ENCODE measurements around the gene TMEM132E. TPM values are rescaled to one million over a fixed set of nuclear protein-coding genes. Genes with fewer than 3 reads are reported as not detected.

TMEM132E gene
- total RNA-seq, 2 donors from 2014 or later = not detected

DNA sequence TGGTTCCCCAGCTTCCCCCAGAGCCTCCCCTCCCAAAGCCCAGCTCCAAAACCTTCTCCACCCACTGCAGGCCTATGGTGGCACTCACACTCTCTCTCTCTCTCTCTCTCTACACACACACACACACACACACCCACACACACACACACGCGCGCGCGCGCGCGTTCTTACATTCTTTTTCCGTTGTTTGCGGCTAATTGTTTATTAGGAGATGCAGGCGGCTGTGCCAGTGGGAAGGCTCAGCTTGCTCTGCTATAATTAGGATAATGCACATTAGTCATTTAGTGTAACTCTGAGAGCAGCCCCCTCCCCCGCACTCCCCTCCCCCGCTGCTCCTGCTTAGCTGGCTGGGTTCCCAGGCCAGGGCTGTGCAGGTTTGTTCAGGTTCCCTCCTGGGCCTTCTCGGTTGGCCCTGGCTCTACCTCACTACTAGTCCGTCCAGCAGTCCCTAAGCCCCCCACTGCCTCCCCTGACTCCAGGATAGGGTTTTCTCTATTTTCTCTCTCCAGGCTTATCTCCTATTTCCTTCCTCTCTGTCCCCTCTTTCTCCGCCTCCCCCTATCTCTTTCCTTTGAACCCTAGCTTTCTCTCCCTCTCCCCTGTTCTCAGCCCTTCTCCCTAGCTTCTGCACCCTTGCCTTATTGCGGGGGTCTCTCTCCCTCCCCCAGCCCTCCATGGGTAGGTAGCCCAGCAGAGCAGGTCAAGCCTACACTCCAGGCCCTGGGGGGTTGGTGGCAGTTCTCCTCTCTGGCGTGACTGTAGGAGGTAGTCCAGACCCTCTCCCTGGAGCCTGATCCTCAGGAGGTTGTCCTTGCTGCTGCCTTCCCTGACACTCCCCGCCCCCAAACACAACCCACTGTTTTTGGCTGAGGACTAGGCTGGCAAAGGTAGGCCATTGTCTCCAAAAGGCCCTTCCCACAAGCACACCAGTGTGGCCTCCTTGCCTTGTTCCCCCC is 34.0 kb downstream of the TMEM132E start:
- H3K36me3 Mint-ChIP-seq = no peaks in the 10 kb centered on the region
- DNase-seq (ENCODE audit: low spot score in 2 of 2) (no peak), ATAC-seq (no peak)
- H3K27ac Mint-ChIP-seq = no peak overlapping the region
- H3K9me3 Mint-ChIP-seq = no peaks in the 10 kb centered on the region

GRCh38 chr17:34614698-34615097 is 35.3 kb downstream of the TMEM132E start:
- Mint-ChIP-seq H3K27ac (no peak overlapping the region), H3K9me3 (no peaks in the 10 kb centered on the region), H3K36me3 (no peaks in the 10 kb centered on the region)
- DNase-seq (ENCODE audit: low spot score in 2 of 2) (no peak), ATAC-seq (no peak)

DNA sequence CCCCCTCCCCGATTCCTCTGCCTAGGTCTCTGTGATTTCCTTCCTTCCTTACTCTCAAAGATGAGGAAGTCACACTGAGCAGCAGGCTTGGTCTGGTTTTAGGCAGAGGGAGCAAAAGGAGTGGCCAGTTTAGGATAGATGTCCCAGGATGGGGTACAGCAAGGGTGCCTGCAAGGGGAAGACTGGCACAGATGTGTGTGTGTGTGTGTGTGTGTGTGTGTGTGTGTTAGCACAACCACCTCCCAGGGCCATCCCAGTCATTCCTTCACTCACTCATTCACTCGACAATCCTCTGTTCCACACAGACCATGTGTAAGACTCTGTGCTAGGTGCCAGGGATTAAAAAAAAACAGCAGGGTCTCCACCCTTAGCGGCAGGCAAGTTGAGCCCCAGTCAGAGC is 35.9 kb downstream of the TMEM132E start:
- H3K9me3 Mint-ChIP-seq = no peaks in the 10 kb centered on the region
- DNase-seq (ENCODE audit: low spot score in 2 of 2) (no peak), ATAC-seq (no peak)
- no peaks in the 10 kb centered on the region for H3K36me3 Mint-ChIP-seq
- H3K27ac Mint-ChIP-seq = no peak overlapping the region

DNA sequence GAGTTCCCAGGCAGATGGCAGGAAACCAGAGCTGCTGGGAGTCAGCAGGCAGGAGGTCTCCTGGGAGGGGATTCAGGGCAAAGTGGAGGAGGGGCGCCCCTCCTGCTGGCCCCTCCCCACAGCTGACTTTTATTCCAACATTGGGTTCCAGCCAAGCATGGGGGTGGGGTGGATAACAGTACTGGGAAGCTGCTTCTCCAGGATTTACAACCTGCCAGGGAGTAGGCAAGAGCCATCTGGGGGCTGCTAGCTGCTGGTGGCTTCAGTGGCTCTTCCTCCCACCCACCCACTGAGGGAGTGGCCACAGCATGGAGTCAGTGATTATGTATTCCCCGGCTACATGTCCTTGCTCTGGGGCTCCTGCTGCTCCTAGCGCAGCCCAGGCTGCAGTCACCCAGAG is 36.8 kb downstream of the TMEM132E start:
- Mint-ChIP-seq H3K27ac (no peak overlapping the region), H3K9me3 (no peaks in the 10 kb centered on the region), H3K36me3 (no peaks in the 10 kb centered on the region)
- ATAC-seq (no peak), DNase-seq (ENCODE audit: low spot score in 2 of 2) (no peak)

- ATAC-seq = no peak
- Mint-ChIP-seq H3K27ac (no peak overlapping the region), H3K9me3 (no peaks in the 10 kb centered on the region), H3K36me3 (no peaks in the 10 kb centered on the region)
- no peak for DNase-seq (ENCODE audit: low spot score in 2 of 2)
Observed at GRCh38 chr17:34617398-34617797, 38.0 kb downstream of the TMEM132E start.

DNA sequence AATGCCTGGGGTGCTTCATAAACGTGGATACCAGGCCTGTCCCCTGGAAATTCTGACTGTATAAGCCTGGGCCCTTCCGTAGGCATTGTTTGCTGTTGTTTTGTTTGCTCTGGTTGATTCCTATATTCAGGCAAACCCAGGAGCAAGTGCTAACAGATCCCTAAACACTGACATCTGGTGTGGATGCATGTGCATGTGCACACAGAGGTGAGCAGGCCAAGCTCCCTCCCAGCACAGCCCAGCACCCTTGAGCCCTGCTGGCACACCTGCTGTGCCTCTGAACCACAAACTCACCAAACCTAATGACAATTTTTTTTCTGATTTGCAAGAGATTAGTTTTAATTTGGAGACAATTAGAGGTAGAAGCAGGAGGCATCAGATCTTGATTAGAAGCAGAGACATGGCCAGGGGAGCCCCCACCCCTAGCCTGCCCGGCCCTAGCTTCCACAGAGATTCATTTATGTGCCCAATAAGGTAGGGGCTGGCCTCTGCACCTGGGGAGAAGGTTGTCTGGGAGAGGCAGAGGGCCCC is 40.4 kb downstream of the TMEM132E start:
- Mint-ChIP-seq H3K27ac (no peak overlapping the region), H3K9me3 (no peaks in the 10 kb centered on the region), H3K36me3 (no peaks in the 10 kb centered on the region)
- DNase-seq (ENCODE audit: low spot score in 2 of 2) = no peak
- no peak for ATAC-seq

- no peak for ATAC-seq
- H3K27ac Mint-ChIP-seq = no peak overlapping the region
- H3K9me3 Mint-ChIP-seq = no peaks in the 10 kb centered on the region
- no peak for DNase-seq (ENCODE audit: low spot score in 2 of 2)
- H3K36me3 Mint-ChIP-seq = no peaks in the 10 kb centered on the region
Observed at GRCh38 chr17:34620458-34620857, 41.1 kb downstream of the TMEM132E start.

- Mint-ChIP-seq H3K27ac (no peak overlapping the region), H3K9me3 (no peaks in the 10 kb centered on the region), H3K36me3 (no peaks in the 10 kb centered on the region)
- DNase-seq (ENCODE audit: low spot score in 2 of 2) (no peak), ATAC-seq (no peak)
Observed at GRCh38 chr17:34622862-34623623, 43.7 kb downstream of the TMEM132E start.

- Mint-ChIP-seq H3K9me3 (no peaks in the 10 kb centered on the region), H3K36me3 (no peaks in the 10 kb centered on the region), H3K27ac (peak overlapping the region in 1 of 2 donors; percentile 9)
- no peak for ATAC-seq
- DNase-seq (ENCODE audit: low spot score in 2 of 2) = no peak
Observed at GRCh38 chr17:34623856-34624766, 44.7 kb downstream of the TMEM132E start.

- ATAC-seq = no peak
- H3K27ac Mint-ChIP-seq = no peak overlapping the region
Observed at GRCh38 chr17:34624767-34625383, 45.5 kb downstream of the TMEM132E start.

GRCh38 chr17:34626121-34626681 is 46.8 kb downstream of the TMEM132E start:
- DNase-seq (ENCODE audit: low spot score in 2 of 2) (no peak), ATAC-seq (peak in 1 of 2 donors; percentile 37)
- Mint-ChIP-seq H3K36me3 (no peaks in the 10 kb centered on the region), H3K27ac (no peak overlapping the region), H3K9me3 (no peaks in the 10 kb centered on the region)

More at GRCh38 chr17:34624767-34625383, 45.5 kb downstream of the TMEM132E start:
- no peak for DNase-seq (ENCODE audit: low spot score in 2 of 2)
- no peaks in the 10 kb centered on the region for H3K36me3 Mint-ChIP-seq
- H3K9me3 Mint-ChIP-seq = no peaks in the 10 kb centered on the region

DNA sequence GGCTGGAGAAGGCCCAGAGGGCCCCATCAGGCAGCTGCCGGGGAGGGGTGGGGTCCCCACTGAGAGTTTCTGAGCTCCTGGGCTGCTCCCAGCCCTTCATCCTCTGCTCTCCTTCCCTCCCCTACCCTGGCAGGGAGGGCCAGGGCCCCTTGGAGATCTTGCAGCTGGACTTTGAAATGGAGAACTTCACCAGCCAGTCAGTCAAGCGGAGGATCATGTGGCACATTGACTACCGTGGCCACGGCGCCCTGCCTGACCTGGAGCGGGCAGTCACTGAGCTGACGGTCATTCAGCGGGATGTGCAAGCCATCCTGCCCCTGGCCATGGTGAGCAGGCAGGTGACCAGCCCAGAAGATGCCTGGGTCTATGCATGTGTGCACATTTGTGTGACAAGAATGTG is 49.5 kb downstream of the TMEM132E start:
- no peaks in the 10 kb centered on the region for H3K36me3 Mint-ChIP-seq
- no peaks in the 10 kb centered on the region for H3K9me3 Mint-ChIP-seq
- no peak overlapping the region for H3K27ac Mint-ChIP-seq
- ATAC-seq (no peak), DNase-seq (ENCODE audit: low spot score in 2 of 2) (no peak)

GRCh38 chr17:34633351-34633750 is 54.0 kb downstream of the TMEM132E start:
- DNase-seq (ENCODE audit: low spot score in 2 of 2) (no peak), ATAC-seq (no peak)
- H3K36me3 Mint-ChIP-seq = no peaks in the 10 kb centered on the region
- H3K9me3 Mint-ChIP-seq = no peaks in the 10 kb centered on the region
- no peak overlapping the region for H3K27ac Mint-ChIP-seq

DNA sequence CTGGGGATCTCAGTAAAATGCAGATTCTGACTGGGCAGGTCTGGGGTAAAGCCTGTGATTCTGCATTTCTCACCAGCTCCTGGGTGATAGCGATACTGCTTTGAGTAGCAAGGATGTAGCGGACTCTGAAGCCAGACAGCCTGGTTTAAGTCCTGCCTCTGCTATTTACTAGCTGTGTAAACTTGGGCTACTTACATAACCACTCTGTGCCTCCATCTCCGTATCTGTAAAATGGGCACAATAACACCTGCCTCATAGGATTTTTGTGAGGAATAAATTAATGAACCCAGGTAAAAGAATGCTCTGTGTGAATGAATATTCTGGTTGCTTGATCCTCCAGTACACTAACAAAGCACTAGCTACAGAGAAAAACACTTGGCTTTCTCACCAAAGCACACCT is 54.4 kb downstream of the TMEM132E start:
- Mint-ChIP-seq H3K27ac (no peak overlapping the region), H3K36me3 (no peaks in the 10 kb centered on the region), H3K9me3 (no peaks in the 10 kb centered on the region)
- ATAC-seq (no peak), DNase-seq (ENCODE audit: low spot score in 2 of 2) (no peak)

DNA sequence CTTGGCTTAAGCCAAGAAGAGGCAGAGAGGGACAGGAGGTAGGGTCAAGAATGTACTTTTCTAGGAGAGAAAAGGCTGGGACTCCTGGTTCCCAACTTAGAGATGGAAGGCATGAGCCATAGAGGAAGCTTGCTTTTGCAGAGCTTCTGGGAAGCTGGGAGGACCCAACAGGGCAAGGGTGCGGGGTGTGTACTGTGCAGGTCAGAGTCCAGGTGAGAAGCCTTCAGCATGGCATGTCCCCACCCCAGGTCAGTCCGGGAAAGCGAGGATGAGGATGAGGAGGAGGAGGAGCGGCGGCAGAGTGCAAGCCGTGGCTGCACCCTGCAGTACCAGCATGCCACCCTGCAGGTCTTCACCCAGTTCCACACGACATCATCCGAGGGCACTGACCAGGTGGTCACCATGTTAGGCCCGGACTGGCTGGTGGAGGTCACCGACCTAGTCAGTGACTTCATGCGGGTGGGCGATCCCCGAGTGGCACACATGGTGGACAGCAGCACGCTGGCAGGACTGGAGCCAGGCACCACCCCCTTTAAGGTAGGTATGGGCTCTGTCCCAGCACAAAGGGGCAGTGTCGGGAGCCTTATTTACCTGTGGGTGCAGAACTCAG is 55.3 kb downstream of the TMEM132E start:
- no peaks in the 10 kb centered on the region for H3K9me3 Mint-ChIP-seq
- H3K36me3 Mint-ChIP-seq = no peaks in the 10 kb centered on the region
- no peak for ATAC-seq
- DNase-seq (ENCODE audit: low spot score in 2 of 2) = no peak
- H3K27ac Mint-ChIP-seq = no peak overlapping the region

All from activated naive CD4-positive, alpha-beta T cell treated with anti-CD3 and anti-CD28 coated beads, Interleukin-2, amount 50 U/mL, for 72 hours (primary cell).